ENCODE results near the gene RGS6.

Gene RGS6

DNA sequence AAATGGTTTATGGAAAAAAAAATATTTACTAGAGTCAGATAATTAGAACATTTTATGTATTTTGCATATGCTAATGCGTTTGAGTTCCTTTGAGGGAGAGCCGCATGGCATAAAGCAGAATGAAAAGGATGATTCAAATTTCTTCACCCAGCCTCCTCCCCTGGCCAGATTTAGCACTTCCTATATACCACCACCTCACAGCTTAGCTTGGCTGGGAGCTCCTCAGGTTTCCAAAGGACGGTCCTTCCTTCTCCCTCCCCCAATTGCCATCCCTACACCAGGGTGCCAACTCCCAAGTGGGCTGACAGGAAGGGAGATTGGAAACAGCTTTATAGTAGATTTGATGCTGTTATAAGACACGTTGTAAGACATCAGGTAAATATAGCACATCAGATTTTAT is 157.4 kb downstream of the RGS6 start:
- DNase-seq = no peak

DNA sequence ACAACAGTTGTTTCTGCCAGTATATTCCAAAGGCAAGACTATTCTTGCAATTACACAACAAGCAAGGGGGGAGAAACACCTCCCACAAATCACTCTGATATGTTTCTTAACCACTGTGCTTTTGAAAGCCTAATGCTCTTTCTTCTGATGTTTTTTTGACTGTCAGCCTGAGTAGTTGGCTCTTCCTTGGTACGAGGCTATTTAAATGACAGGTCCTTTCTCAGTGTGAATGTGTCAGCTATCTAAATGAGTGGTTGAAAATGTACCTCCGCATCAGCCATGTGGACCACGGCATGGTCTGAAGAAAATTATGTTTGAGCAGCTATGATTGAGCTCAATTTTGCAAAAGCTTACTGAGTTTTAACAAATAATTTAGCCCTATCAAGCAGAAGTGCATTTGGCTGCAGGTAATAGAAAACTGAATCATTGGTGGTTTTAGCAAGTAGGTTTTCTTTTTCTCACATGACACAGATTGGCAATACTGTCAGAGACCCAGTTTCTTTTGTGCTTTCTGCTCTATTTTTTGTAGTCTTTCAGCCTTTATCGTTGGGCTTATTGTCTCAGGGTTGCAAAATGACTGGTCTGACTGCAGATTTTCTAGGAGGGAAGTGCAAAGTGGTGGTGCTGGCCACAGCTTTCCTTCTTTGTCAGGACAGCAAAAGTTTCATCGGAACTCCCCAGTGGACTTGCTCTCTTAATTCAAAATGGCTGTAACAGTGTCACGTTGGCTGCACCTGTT is 162.8 kb downstream of the RGS6 start:
- no peak for DNase-seq

DNA sequence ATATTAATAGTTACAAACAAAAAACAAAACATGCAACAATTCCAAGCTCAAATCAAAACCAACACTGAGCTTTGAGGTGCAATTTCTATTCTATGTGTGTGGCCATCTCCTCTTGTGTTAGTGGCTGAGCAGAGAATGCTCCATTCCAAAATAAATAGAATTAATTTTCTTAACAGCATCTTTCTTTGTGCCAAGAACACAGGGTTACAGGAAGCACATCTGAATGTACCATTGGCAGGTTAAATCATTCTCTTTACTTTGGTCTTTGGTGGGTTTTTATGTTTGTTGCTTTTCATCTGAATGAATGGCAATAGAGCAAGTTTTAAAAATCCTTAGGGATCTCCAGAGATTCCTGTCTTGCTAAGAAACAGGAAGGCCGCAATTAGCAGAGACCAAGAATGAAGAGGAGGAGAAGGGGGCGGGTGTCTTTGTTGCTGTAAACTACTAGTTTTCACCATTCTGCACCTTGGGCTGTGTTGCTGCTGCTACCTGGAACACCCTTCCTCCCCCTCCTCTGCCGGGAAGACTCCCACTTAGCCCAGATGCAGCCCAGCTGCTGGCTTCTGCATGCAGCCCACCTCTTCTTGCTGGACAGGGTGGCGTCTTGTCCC is 165.0 kb downstream of the RGS6 start:
- no peak for DNase-seq

DNA sequence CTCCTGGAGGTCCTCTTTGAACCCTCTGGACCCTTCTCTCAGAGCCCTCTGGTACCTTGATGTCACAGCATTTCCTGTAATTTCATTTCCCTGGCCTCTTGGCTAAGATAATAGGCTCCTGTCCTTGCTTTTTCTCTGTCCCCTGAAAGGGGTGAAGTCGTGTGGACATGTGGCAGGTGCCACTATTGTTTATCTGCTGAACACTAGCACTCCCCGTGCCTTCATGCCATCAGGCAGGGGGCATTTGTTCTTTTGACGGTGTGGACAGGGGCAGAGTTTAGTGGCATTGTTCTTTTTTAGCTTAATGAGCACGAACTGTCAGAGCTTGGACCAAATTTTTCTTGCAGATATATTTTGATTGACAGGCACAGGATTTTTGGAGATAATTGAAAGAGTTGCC is 166.0 kb downstream of the RGS6 start:
- no peak for DNase-seq

DNA sequence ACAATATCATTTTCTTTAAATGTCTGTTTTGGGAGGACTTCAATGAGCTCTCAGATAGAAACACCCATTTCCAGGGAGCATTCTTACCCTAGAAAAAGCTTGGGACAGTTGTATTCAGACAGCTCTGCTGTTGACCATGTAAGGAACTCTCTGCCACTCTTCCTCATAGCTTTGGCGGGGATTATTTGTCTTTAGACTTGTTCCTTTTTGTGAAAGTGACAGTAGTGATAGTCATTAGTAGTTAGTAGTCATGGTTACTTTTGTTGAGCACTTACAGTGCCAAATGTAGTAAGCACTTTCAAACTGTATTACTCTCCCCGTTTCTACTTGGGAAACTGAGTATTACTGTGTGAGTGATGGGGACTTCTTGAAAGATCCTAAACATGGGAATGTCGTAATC is 167.3 kb downstream of the RGS6 start:
- DNase-seq = no peak

DNA sequence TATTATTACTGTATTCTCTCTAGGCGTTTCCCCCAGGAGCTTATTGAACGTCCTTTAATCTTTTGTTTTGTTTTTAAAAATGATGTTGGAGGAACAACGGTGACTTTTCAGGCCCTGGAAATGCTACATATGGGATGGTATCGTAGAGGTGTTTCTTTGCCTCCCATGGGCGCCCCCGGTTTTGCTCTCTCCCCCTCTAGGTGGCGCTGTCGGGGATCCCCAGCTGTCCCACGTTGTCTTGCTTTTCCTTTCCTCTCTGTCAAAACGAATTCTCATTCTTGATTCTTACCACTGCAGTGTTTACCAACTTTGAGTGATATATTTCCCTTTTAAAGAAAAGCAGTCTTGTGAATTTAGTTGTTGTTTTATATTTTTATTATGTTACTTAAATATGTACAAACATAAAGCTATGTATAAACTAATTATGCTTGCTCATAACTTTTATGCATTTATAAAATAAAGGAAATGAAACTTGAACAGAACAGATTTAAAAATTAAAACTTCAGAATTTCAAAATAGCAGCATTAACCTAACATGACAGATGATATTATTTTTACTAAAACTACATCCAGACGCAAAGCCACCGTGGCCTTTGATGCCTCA is 171.9 kb downstream of the RGS6 start:
- DNase-seq = peak; percentile 1

DNA sequence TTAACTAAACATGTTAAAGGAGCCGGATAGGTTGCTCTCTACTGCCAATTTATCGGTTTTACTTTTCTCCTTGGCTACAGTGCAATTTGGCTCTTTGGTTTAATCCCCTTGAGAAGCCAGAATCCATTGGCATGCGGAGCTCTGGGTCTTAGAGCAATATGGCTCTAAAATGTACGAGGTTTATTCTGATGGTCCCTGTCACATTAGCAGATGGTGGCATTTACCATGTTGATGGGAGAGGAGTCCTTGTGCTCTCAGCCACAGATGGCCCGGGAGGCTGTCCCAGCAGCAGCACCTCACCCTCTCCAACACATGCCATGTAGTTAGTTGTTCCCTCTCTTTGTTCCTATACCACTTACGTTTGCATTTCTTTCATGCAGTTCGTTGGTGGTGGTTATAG is 179.7 kb downstream of the RGS6 start:
- DNase-seq = no peak

DNA sequence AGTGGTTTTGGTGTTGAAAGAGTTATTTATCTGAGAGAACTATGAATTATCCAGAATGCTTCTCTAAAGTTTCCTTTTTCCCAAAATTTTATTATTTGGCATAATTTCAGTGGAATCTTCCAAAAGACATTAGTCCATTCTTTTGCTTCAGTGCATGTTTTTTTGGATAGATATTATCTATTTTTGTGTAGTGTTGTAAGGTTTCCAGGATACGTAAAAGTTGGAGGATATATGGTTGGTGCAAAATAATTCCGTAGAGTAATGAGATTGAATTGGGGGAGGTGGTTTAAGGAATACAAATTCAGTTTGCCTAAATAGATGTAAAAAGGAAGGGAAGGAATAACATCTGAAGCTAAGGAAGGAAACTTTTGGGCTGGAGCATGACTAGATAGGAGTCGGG is 186.6 kb downstream of the RGS6 start:
- DNase-seq = no peak

DNA sequence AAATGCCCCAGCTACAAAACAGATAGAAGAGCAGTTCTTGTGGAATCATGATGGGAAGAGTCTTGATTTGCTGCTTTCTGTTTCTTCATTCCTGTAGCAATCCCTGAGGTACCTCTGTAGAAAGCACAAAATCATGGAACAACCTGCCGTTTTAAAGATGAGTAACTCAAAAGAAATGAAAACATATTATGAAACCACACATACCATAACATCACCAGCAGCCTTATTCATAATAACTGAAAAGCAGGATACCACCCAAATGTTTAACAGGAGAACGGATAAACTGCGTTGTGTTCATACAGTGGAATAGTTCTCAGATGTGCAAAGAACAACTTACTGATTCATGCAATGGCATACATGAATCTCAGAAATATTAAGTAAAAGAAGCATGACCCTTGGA is 188.1 kb downstream of the RGS6 start:
- no peak for DNase-seq

DNA sequence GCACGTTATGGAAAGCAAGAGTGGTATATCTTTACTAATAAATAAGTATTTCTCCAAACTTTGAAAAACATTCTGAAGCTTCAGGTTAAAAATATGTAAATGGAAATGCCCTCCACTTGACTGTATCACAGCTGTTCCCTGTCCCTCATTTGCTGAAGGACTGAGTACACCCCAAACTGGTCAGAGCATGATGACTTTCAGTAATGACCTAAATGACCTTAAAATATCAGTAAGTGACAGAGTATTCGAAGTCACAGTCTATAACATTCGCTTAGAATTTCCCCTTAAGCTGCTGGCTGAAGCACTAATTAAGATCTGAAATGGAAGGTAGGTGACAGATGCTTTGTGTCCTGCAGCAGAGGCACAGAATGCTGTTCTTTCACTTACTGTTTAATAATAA is 191.5 kb downstream of the RGS6 start:
- DNase-seq = no peak

DNA sequence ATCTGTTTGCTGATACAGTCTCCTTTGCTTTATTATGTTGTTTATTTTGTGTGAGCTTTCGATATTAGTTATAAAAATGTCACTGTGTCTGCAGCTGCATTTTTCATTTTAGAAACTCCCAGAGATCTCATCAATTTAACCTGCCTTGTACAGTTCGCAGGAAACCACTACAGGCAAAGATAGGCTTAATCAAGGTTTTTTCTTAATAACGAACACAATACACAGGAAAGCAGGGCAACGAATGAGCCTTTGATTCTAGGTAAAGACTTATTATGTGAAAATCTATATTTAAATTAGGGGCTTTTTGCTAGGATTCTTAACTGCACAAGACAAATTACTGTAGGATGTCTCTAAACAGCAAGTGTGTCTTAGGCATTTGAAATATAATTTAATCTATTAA is 191.9 kb downstream of the RGS6 start:
- DNase-seq = no peak

DNA sequence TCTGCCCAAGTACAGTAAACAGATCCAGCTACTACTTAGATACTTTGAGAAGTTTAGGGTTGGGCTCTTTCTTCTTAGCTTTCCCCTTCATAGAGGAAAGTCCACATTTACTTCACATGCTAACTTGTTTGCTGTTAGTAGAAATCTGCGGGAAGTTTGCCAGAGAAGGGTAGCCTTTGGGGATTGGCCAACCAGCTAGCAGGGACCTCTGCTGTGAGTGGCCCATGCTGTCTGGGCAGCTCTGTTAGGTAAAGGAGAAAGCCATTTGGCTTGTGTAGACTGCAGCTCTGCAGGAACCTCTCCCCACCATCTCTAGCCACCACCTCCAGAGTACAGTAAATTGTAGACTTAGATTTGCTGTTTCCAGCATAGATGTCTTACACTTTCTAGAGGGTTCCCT is 193.9 kb downstream of the RGS6 start:
- DNase-seq = no peak

DNA sequence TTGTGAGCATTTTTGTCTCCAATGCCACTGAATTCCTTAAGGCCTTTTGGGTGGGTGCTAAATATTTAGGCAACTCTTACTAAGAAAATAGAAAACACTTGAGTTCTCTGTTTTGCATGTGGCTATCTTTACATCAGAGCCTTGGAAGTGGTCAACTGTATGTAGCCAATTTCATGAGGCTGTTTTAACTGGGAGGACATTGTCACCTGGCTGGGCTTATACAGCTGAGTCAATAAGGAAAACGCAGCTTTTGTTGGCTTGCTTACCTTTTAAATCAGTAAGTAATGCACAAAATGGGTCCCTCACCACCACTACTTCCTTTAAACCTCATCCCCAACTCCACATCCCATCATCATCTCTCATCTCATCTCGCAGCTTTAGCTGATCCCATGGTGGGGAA is 194.3 kb downstream of the RGS6 start:
- no peak for DNase-seq

DNA sequence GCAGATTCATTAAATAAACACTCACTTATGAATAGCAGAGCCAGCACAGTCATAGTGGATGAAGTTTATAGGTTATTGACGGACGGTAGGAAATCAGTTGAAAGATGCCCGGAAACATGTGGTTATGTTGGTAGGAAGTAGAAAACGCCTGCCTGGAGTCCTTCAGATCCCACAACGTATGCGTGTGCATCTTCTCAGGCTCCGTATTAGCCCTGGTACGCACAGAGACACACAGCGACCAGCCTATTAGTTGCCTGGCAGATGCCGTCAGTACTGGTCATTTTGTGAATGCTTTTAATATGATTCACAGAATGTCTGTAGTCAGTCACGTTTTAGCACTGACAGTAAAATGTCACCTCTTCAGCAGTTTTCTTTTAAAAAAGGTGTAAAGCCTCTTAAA is 196.4 kb downstream of the RGS6 start:
- no peak for DNase-seq

DNA sequence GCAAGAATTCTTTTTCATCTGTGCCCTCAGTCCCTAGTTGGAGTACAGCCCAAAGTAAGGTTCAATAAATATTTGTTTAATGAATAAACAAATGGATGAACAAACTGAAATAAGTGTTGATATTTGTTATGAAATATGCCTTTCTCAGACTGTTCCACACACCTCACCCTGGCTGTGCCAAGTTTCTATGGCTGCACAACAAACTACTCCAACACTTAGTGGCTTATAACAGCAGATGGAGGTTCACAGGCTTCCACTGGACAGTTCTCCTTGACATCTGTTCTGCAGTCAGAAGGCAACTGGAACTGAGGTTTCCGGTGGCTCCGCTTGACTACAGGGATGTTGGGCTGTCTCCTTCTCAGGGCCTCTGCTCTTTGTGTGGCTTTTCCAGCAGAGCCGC is 197.1 kb downstream of the RGS6 start:
- no peak for DNase-seq

DNA sequence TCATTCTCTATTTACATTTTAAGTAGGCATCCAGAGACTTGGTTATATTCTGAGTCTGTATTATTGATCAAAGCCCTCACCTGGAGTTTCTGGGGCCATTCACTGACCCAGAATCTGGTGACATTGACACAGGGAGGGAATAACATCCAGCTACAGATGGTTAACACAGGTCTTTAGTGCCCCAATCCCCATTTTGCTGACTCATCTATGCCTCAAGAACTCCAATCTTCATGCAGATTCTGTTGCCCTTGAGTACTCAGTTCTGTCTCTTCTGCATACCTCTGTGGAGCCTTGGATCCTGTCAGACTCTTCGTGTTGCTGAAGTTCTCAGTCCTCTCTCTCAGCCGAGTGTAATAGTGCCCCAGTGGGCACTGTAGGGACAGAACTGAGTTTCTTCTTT is 208.9 kb downstream of the RGS6 start:
- no peak for DNase-seq

DNA sequence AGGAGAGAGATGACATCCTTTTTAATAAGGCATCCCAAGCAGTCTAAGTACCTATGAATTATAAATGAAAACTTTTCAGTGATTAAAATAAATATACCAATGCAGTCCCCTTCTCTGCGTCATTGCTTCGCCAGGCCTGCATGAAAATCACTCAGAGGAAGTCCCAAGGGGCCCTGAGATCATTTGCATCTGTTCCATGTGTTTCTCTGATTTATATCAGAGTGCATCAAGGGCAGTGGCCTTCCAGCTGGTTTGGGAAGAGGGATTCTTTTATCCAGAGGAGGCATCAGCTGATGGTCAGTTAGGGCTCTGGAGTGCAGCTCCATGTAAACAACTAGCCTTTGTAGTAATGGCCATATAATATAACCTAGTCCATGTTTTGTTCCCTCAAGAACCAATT is 210.1 kb downstream of the RGS6 start:
- no peak for DNase-seq

DNA sequence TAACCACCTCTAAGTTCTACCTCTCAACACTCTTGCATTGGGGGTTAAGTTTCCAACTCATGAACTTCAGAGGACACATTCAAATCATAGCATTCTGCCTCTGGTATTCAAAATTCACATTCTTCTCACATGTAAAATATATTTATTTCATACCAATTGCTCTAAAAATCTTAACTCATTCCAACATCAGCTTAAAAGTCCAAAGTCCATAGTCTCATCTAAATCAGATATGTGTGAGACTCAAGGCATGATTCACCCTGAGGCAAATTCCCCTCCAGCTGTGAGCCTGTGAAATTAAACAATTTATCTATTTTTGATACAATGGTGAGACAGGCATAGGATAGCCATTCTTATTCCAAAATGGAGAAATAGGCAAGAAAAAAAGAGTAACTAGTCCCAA is 214.0 kb downstream of the RGS6 start:
- no peak for DNase-seq

DNA sequence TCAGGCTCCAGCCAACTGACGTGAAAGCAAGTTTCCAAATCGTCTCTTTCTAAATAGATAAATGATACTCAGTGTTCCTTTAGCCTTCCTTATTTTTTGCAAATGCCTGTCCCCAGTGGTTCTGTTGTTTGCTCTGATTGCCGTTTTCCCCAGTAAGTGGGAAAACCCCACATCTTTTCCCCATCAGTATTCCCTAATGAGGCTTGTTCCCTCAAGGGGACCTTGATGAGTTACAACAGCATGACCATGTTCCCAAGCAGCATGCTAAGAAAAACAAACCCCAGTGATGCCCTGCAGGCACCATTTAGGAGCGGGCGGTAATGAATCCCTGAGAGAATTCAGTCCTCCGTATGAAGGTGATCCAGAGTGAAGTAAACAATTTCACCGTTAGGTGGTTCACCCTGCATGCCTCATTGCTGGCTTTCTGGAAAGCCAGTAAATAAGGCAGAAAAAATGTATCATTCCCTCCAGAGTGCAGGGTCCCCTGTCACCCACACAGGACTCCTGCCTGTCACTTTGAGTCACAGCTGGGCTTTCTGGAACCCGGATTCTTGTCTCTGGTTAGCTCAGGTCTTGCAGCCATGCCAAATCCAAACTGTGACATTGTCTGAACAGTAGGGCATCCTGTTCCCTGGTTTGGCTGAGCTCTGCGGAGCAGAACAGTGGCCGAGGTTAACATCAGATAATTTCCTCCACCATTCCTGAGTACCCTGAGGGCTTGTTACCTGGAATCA is 222.6 kb downstream of the RGS6 start:
- DNase-seq = no peak

DNA sequence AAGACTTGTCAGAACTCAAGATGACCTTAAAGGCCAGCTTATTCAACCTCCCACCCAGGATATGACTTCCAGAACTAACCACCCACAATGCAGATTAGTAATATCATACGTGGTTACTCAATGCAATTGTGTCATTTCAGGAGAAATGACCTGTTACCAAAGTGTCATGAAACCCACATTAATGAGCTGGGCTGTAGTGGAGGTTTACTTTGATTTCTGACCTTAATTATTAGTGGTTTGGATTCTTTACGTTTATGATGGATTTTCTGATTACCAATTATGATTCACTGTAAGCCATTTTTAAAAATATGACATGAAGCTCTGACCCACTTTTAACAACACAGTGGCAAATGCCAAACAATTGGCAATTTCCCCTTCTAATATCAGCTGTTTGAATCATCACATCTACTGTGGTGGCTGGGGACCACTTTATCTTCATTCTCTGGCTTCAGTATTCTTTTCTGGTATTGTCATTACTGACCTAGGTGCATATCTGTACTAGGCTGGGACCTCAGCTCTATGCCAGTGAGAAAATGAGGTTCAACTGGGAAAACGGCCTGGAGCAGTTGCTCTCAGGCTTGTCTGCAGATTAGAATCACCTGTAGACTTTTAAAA is 223.3 kb downstream of the RGS6 start:
- DNase-seq = no peak

DNA sequence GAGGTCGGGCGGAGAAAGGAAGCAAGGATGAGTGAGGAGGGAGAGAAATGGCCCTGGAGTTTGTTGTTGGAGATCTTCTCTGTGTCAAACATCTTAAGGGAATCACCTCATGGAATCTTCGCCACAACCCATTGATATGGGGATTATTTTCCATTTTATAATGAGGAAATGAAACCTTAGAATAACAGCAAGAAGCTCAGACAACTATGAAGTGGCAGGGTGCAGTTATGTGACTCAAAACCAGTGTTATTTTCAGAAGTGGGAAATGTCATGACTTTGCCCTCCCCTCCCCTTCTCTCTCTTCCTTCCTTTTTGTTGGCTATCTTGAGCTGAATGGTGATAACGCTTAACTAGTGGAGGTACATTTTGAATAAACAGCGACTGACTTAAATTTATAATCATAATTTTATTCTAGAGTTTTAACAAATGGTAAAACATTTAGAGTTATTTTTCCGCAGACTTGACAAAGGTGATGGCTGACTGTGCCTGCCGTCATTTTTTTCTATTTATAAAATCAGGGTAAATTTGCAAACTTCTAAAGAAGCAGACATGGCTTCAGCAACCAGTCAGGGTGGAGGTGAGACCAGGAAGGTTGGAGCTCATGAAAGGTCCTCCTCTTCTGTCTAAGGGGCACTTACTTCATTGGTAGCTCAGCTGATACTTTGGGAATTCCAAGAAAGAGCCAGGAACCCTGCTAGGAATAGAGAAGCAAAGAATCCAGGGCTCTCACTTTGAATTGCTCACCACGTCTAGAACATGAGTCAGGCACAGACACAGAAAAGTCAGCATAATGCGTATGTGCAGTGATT is 232.4 kb downstream of the RGS6 start:
- DNase-seq = no peak

DNA sequence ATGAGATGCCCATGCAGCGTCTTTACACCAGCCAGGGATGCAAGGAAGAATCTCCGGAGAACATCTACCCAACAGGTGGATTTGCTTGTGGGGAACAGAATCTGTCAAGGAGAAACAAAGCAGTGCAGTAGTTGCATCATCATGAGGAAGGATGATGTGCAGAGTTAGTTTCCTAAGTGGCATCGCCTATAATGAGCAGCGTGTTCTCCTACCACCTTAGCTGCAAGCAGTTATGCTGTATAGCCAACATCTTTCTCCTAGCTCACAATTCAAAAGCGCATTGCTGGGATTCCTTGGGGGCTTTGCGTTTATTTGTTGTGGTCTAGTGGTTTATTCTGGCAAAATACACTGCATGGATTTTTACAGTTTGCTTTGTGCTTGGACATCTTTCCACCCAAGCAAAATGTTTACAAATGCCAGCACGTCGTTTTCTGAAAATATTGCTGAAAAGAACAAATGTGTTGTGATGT is 233.0 kb downstream of the RGS6 start:
- DNase-seq = no peak

DNA sequence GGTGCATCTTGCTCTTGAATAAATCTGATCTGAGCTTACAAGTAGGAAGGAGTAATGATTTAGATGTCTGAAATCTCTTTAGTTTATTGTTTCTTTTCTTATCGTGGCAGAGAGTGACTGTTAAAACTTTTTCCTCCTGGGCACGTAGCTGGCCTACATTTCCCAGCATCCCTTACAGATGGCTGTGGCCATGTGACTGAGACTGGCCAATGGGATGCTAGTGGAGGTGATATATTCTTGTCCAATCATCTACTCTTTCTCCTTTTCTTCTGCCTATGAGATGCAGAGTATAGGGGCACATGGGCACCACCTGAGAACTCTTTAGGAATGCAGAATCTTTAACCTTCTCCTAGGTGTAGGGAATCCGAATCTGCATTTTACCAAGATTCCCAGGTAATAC is 237.3 kb downstream of the RGS6 start:
- no peak for DNase-seq

Data from kidney glomerular epithelial cell (primary cell).